Kidney (tissue), 14 donors: ENCODE data around the gene CRY1. TPM values are rescaled to one million over a fixed set of nuclear protein-coding genes. Genes with fewer than 3 reads are reported as not detected.
A peak's percentile ranks its signal among the peaks of the same experiment; 100 is the strongest.

Experiments used
- DNase-seq, 5 donors: peaks; one replicate each; pipeline ENCODE4 v3.0.0-alpha.2; 2013 to 2020
- FAIRE-seq: peaks from 2 replicates; lab custom pipeline; 2012; peaks lifted over from hg19 to GRCh38; lab: Jason Lieb, UNC
- H3K27ac ChIP-seq, 2 donors: one replicate each; pipeline ENCODE4 v1.7.0; 2013; ENCODE audit warnings: low read depth in 2 of 2, low read length in 2 of 2, inconsistent platforms in 1 of 2
- H3K27me3 ChIP-seq: one replicate; pipeline ENCODE4 v1.7.1; 2013; ENCODE audit warnings: low read length, inconsistent platforms; ENCODE audit not compliant: control insufficient read depth, insufficient read depth
- H3K36me3 ChIP-seq, 3 donors: one replicate each; pipeline versions ENCODE4 v1.7.0 to v1.7.1; 2013; ENCODE audit warnings: low read length in 3 of 3, control low read depth in 1 of 3, inconsistent platforms in 1 of 3; ENCODE audit not compliant: insufficient read depth in 3 of 3, control insufficient read depth in 2 of 3
- H3K4me1 ChIP-seq, 3 donors: one replicate each; pipeline versions ENCODE4 v1.7.0 to v1.7.1; 2013; ENCODE audit warnings: low read length in 3 of 3, inconsistent platforms in 1 of 3, low read depth in 1 of 3; ENCODE audit not compliant: control insufficient read depth in 2 of 3, insufficient read depth in 2 of 3
- H3K4me3 ChIP-seq, 3 donors: one replicate each; pipeline versions ENCODE4 v1.7.0 to v1.8.1; 2013; ENCODE audit warnings: low read length in 3 of 3, control low read depth in 1 of 3, inconsistent platforms in 1 of 3
- H3K9ac ChIP-seq, 3 donors: one replicate each; pipeline versions ENCODE4 v1.7.0 to v1.7.1; 2013; ENCODE audit warnings: low read length in 3 of 3, control low read depth in 1 of 3, inconsistent platforms in 1 of 3
- H3K9me3 ChIP-seq, 3 donors: one replicate each; pipeline versions ENCODE4 v1.7.0 to v1.7.1; 2013; ENCODE audit warnings: low read length in 3 of 3, control low read depth in 1 of 3, inconsistent platforms in 1 of 3; ENCODE audit not compliant: control insufficient read depth in 2 of 3, insufficient read depth in 1 of 3
- intact Hi-C: fragments of 100-400 bp; cut with DNase I; formaldehyde crosslinking; loops from one replicate; pipeline ENCODE4 v1.11.1; 2022
- polyA plus RNA-seq: library from polyadenylated mRNA; stranded (reverse); fragments of 350-450 nt; fragmentation: Illumina TruSeq; extraction: RNeasy Lipid Tissue Mini Kit (QIAGEN cat#74804); gene quantifications from one replicate; pipeline ENCODE4 v1.2.3, GENCODE V29; 2014; ENCODE audit warnings: low read depth, low replicate concordance; ENCODE audit not compliant: insufficient read depth
- total RNA-seq: library from RNA; stranded (reverse); fragmentation: NEBNext Ultra II Directional; extraction: Animal tissue kit (Norgen Biotek cat#: 25700); gene quantifications from one replicate; pipeline ENCODE4 v1.2.1, GENCODE V29; 2021
- TF ChIP-seq, protein P1 (sequence below): IDR thresholded peaks from 3 replicates; pipeline ENCODE4 v1.5.1; 2012; ENCODE audit warnings: mild to moderate bottlenecking, moderate library complexity, borderline replicate concordance; ENCODE audit not compliant: insufficient read depth; ENCODE audit errors: extremely low read depth
- donor health status: control.
- donor health status: control.
- donor health status: control.
- donor health status: control.
- donor health status: control.
- donor health status: DM: yes; HTN: yes; CAD: no.
- donor health status: Normal renal cell carcinoma (clear cell type).

The CRY1 gene
- total and polyA plus RNA-seq, 2 donors from 2014 or later: 8.4 to 17.7 TPM

DNA sequence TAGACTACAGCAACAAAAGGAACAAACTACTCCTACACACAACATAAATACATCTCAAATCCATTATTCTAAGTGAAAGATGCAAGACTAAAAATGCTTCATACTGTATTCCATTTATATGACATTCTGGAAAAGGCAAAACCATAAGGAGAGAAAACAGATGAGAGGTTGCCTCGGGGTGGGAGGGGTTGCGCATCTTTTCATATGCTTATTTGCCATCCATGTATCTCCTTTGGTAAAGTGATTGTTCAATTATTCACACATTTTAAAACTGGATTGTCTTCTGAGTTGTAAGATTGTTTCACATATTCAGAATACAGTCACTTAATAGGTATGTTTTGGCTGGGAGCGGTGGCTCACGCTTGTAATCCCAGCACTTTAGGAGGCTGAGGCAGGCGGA, 142.8 kb downstream of the CRY1 start:
- no peak overlapping the region for H3K27ac ChIP-seq
- H3K4me1 ChIP-seq: peaks cover 0 to 18% (median 8%) of the 10 kb centered on the region in 3 donors
- TF ChIP-seq, protein P1, sequence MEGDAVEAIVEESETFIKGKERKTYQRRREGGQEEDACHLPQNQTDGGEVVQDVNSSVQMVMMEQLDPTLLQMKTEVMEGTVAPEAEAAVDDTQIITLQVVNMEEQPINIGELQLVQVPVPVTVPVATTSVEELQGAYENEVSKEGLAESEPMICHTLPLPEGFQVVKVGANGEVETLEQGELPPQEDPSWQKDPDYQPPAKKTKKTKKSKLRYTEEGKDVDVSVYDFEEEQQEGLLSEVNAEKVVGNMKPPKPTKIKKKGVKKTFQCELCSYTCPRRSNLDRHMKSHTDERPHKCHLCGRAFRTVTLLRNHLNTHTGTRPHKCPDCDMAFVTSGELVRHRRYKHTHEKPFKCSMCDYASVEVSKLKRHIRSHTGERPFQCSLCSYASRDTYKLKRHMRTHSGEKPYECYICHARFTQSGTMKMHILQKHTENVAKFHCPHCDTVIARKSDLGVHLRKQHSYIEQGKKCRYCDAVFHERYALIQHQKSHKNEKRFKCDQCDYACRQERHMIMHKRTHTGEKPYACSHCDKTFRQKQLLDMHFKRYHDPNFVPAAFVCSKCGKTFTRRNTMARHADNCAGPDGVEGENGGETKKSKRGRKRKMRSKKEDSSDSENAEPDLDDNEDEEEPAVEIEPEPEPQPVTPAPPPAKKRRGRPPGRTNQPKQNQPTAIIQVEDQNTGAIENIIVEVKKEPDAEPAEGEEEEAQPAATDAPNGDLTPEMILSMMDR: no peak
- H3K9me3 ChIP-seq: no peaks in the 10 kb centered on the region
- no peak overlapping the region for H3K4me3 ChIP-seq
- no peaks in the 10 kb centered on the region for H3K36me3 ChIP-seq
- no peak overlapping the region for H3K9ac ChIP-seq
- H3K27me3 ChIP-seq: no peaks in the 10 kb centered on the region
- FAIRE-seq (no peak), DNase-seq (no peak)
- intact Hi-C loops: no loop called here

DNA sequence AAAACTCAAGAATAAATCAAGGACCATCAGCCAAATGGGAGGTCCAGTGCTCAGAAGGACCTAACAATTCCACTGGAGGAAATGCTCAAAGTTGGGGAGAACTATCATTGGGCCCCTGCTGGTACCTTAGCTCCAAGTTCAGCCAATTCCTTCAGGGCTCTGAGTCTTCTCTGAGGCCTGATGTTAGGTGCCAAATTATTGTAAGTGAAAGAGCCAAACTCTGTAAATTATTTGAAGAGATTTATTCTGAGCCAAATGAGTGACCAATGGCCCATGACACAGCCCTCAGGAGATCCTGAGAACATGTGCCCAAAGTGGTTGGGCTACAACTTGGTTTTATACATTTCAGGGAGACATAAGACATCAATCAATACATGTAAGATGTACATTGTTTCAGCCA, 145.9 kb downstream of the CRY1 start:
- H3K27ac ChIP-seq: peak overlapping the region; percentile 12 to 41
- no peak overlapping the region for H3K4me3 ChIP-seq
- no peaks in the 10 kb centered on the region for H3K36me3 ChIP-seq
- no peaks in the 10 kb centered on the region for H3K27me3 ChIP-seq
- no peaks in the 10 kb centered on the region for H3K9me3 ChIP-seq
- H3K4me1 ChIP-seq: peaks cover 0 to 11% (median 6%) of the 10 kb centered on the region in 3 donors
- no peak for DNase-seq
- intact Hi-C loops: no loop called here
- peak; percentile 86 for FAIRE-seq
- TF ChIP-seq, protein P1: no peak
- no peak overlapping the region for H3K9ac ChIP-seq

DNA sequence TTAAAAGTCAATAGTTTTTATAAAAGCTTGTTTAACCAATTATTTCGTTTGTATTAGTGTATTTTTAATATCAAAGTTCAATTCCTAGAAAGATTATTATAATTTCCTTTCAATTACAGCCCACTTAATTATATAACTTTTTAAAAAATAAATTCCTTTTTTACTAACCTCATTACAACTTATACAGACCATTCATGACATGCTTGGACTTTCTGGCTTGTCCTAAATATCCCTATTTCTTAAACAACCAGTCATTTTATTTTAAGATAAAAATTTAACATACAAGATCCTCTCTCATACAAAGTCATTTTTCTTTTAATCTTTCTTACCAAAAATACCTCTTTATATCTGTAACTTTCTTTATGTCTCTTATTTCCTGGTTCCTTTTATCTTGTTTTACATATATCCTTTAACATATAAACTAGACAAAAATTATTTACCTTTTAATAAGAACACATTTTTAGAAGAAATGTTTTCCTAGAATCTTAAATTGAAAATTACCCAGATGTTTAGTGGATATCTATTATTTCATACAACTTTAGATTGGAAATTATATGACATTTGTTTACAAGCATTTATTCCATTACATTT, 148.0 kb downstream of the CRY1 start:
- FAIRE-seq: peak; percentile 89

More for the DNA sequence above, 148.0 kb downstream of the CRY1 start:
- Histone ChIP-seq H3K4me1 (peaks cover 0 to 11% (median 6%) of the 10 kb centered on the region in 3 donors), H3K36me3 (no peaks in the 10 kb centered on the region), H3K27ac (no peak overlapping the region), H3K9me3 (no peaks in the 10 kb centered on the region), H3K4me3 (no peak overlapping the region), H3K9ac (no peak overlapping the region), H3K27me3 (no peaks in the 10 kb centered on the region)
- DNase-seq: no peak
- intact Hi-C loops: no loop called here
- TF ChIP-seq, protein P1: no peak
